Stimulated activated CD4-positive, alpha-beta T cell treated with anti-CD3 and anti-CD28 coated beads, Interleukin-15, amount 100 ng/mL, for 48 hours (primary cell): ENCODE data around the gene FAM83F.
A peak's percentile ranks its signal among the peaks of the same experiment; 100 is the strongest.
"Not testable (repeated sequence)": the region's sequence is repeated elsewhere in the genome, so short reads cannot be mapped to it uniquely, and the experiment has no call there.

Experiments used
- DNase-seq, 2 donors: peaks; one replicate each; pipeline ENCODE4 v3.0.0-alpha.2; 2020; ENCODE audit warnings: low read depth in 2 of 2

The FAM83F gene

DNA sequence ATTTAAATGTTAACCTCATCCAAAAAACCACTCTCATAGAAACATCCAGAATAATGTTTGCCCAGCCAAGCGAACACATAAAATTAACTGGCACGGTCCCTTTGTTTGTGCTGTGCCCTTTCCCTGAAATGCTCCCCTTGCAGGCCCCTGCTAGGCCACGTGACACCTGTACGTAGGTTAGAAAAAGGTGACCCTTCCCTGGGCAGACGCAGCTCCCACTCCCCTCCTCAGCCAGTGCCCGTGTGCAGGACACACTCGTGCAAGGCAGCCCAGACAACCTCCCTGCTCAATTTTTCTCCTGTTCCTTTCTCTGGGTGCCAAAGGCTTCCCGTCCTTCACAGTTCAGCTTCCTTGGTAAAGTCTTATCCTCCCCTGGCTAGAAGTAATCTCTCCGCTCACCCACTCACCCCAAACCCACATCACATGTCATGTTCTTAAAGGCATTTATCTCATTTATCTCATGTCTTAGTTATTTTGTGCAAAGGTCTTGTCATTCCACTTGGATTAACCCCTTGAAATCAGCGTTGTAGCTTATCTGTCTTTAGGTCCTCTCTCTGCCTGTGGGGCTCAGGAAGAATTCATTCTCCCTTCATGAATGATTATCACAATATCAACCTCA lies 20.7 kb downstream of the FAM83F start:
- DNase-seq, result no peak

DNA sequence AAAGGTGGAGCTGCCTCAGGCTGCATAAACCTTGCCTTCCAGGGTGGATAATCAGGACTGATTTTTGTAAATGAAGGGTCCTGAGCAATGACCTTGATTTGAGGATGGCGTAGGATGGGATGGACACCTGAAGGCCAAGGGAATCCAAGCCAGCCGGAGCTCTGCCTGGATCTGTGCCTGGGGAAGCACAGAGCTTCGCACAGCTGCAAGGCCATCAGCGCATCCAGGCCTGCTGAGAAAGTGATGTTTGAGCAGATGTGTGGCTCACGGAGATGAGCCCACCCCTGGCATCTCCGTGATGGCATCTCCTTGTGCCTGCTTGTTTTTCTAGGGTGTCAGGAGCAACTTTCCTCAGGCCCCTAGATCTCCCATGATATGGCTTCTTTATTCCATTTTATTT lies 23.3 kb downstream of the FAM83F start:
- no peak for DNase-seq

GRCh38 chr22:40019100-40019499 lies 24.3 kb downstream of the FAM83F start:
- no peak for DNase-seq

- no peak for DNase-seq
Measured at GRCh38 chr22:40020956-40021355, 26.2 kb downstream of the FAM83F start.

DNA sequence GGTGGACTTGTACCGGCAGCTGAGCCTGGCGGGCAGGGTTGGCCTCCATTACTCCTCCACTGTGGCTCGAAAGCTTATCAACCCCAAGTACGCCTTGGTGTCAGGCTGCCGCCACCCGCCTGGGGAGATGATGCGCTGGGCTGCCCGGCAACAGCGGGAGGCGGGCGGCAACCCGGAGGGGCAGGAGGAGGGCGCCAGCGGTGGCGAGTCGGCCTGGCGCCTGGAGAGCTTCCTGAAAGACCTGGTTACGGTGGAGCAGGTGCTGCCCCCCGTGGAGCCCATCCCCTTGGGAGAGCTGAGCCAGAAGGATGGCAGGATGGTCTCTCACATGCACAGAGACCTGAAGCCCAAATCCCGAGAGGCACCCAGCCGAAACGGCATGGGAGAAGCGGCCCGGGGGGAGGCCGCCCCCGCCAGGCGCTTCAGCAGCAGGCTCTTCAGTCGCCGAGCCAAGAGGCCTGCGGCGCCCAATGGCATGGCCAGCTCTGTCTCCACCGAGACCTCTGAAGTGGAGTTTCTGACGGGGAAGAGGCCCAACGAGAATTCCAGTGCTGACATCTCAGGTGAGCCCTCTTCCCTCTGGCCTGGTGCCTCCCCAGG lies 26.7 kb downstream of the FAM83F start:
- DNase-seq, result no peak

- no peak for DNase-seq
Measured at GRCh38 chr22:40022536-40023240, 27.9 kb downstream of the FAM83F start.

DNA sequence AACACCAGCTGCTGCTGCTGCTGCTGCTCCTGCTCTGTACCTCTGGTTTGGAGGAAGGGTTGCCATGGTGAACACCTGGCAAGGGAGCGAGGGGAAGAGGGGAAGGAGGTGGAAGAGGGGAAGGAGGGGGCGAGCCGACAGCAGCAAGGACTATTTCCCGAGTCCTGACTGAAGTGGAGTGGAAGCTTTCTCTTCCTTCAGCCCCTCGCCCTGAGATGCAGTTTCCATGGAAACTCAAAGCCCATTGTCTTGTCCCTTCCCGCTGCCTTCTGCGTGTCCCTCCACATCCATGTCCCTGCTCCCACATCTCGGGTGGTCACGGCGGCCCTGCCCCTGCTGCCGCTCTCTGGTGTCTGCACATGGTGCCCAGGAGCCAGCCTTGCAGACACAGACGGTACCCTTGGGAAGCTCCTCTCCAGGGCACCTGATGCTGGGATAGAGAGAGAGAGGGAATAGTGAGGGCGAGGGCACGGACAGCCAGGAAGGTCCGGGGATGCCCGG lies 28.6 kb downstream of the FAM83F start:
- DNase-seq, result no peak

DNA sequence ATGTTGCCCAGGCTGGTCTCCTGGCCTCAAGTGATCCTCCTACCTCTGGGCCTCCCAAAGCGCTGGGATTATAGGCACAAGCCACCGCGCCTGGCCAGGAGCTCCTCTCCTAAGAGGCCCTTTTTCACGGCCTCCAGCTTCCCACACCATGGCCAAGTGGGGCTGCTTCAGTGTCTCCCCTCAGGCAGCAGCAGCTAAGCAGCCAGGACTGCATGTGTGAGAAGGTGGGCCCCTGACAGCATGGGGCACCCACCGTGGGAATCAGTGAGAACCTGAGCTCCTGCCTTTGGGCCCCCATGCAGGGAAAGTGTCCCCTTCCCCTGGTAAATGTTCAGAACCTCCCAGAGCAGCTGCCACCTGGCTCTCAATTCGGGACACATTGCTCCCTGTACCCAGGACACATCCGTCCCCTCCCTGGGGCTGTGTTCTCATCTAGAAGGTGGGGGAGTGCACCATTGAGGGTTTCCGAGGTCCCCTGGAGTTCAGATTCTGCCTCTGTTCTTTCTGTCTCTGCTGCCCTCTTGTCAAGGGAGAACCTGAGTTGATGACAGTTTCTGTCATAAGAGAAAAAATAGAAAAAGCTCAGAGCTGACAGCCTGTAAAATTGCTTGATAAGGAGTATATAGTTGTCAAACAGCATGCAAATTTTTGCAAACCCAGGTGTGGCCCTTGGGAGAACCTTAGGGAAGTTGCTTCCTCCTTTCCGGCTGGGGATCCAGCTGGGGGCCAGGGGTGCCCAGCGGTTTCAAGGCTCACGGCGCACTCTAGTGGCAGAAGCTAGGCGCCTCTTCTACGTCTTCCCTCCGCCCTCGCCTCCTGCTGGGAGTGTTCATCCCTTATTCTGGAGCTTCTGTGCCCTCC lies 29.7 kb downstream of the FAM83F start:
- DNase-seq, result peak; percentile 38 to 45

DNA sequence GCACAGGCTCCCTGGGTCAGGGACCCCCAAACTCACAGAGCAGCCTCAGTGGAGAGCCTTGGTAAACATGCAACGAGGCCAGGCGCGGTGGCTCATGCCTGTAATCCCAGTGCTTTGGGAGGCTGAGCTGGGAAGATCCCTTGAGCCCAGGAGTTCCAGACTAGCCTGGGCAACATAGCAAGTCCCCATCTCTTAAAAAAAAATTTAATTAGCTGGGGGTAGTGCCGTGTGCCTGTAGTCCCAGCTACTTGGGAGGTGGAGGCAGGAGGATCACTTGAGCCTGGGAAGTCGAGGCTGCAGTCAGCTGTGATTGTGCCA lies 30.3 kb downstream of the FAM83F start:
- not testable (repeated sequence) for DNase-seq

DNA sequence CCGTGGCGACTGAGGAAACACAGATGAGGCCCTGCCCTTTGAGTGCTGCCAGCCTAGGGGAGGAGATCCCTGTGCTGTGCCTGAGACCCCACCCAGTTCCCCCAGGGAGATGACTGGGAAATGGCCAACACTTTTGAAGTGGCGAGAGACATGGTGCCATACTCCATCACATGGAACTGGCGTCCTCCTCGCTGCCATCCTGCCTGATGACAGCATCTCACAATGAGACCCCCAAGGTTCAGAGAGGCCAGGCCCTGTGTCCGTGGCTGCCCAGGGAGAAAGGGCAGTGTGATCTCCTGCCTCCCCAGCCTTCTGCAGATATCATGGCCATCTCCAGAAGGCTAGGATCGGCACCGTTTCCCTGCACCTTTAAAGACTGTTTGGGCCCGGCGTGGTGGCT lies 31.1 kb downstream of the FAM83F start:
- DNase-seq, result no peak

- DNase-seq, result no peak
Measured at GRCh38 chr22:40026641-40027040, 31.9 kb downstream of the FAM83F start.

DNA sequence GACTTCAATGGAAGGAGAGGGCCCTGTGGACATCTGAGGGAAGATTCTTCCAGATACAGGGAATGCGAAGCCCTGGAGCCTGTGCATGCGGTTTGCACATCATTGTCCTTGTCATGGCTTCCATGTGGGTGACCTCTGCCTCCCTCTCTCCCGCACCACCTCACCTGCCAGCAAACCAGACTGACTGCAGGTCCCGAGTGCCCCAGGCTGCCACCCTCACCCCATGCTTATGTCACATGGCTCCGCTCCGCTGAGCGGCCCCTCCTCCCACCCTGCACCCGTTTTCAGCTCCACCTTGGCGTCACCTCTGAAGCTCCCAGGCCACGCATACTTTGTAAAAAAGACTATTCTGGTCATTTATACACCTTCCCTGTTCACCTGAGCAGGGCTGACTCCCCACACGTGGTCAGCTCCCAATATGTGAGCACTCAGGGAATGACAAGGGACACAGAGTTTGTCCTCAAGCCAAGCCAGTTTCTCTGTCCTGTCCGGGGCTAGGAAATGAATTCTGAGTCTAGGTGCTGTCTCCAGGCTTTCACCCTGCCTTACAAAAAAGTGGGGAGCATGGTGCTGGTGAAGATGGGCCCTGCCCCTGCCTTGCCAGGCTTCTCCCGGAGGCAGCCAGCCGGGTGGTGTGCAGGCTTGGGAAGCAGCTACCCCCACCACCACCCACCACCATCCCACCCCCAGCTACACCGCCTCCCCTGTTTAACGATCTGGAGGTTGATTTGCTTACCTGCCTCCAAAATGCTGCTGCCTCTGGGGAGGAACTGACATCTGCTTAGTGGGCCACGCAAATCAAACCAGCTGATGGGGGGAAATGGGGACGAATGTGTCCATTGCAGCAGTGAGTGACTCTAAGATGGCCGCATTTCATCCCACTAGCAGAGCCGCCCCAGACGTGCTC lies 32.7 kb downstream of the FAM83F start:
- no peak for DNase-seq

- no peak for DNase-seq
Measured at GRCh38 chr22:40028098-40028425, 33.3 kb downstream of the FAM83F start.

DNA sequence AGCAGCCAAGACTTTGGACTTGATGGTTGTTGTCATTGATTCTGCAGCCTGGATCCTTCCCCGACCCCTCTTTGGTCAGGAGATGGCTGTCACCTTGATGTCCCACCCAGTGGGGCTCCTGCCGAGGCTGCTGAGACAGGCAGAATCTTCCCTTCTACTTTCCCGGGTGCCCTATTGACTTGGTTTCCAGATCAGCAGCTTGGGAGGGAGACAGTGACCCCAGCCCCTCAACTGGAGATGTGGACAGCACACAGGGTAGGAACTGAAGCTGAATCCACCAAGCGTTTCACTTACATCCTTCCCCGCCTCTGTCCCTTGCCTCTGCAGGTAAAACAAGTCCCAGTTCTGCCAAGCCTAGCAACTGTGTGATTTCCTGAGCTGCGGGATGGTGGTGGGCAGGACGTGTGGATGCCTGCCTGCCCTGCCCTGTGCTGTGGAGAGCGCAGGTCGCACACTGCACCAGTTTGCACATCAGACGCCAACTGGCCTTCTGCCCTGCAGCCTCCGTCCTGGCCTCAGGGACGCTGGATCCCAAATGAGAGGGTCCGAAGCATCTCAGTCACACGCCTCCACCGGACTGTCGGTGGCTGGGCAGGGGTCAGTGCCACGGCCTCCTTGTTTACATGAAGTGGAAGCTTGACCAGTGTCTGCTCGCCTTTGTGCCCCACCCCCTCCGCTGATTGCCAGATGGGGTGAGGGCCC lies 34.6 kb downstream of the FAM83F start:
- DNase-seq, result no peak

GRCh38 chr22:40030026-40030757 lies 35.4 kb downstream of the FAM83F start:
- no peak for DNase-seq

- no peak for DNase-seq
Measured at GRCh38 chr22:40030758-40031095, 36.0 kb downstream of the FAM83F start.

DNA sequence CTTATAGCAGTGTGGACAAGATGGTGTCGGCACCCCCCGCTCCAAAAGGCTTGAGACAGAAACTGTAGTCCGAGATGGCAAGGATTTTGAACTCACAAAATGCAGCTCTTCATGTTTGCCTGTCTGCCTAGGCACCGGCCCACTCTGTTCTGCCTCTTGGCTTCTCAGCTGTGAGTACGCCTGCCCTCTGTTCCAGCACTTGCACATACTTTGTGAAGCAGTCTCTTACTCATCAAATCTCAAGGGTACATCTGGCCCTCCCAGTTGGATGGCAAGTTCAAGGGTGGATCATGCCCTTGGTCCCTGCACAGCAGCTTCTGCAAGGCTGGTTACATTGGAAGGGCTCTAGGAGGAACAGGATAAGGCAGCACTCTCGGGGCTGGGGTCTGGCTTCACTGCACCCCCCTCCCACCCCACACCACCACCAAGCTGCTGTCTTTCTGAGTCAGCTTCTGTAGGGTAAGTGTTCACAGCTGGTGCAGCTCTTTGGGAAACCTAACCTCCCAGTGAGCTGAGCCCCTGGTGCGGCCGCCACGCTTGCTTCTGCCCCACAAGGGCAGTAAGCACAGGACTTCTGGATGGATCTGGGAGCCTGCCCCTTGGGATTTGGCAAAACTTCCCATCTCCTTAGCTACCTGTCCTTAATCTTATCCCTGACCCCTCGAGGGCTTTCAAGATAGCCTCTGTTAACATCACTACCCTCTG lies 37.2 kb downstream of the FAM83F start:
- no peak for DNase-seq

GRCh38 chr22:40033586-40034380 lies 39.0 kb downstream of the FAM83F start:
- DNase-seq, result no peak

- no peak for DNase-seq
Measured at GRCh38 chr22:40035351-40035750, 40.6 kb downstream of the FAM83F start.
